WTC11 (cell line): ENCODE measurements around the gene SALL1. TPM values are rescaled to one million over a fixed set of nuclear protein-coding genes. Genes with fewer than 3 reads are reported as not detected.

ENCODE experiments used
- ATAC-seq: fragments of 200-7000 bp; cut with Tn5 transposase; 2 replicates; pipeline ENCODE4 v1.10.0; 2021; ENCODE audit warnings: mild to moderate bottlenecking, moderate library complexity
- CTCF ChIA-PET: fragments of 300-600 bp; sonication (Branson Sonifier 250); formaldehyde crosslinking; loops from one replicate; lab custom pipeline; 2021; ENCODE audit warnings: antibody characterized with exemption; lab: Charles Lee
- POLR2A ChIA-PET: fragments of 350-600 bp; sonication (Branson Sonifier 250); formaldehyde crosslinking; loops from one replicate; lab custom pipeline; 2021; ENCODE audit warnings: antibody characterized with exemption; lab: Charles Lee
- DNase-seq: peaks from one replicate; pipeline ENCODE4 v3.0.0; 2021; ENCODE audit warnings: low spot score
- H3K27ac Mint-ChIP-seq: 2 replicates; pipeline ENCODE4 v1.8.0; 2021; ENCODE audit warnings: mixed read lengths
- H3K27me3 Mint-ChIP-seq: 2 replicates; pipeline ENCODE4 v1.8.0; 2021; ENCODE audit warnings: low read depth, mild to moderate bottlenecking, moderate library complexity, mixed read lengths
- H3K36me3 Mint-ChIP-seq: 2 replicates; pipeline ENCODE4 v1.8.0; 2021; ENCODE audit warnings: mixed read lengths
- H3K4me1 Mint-ChIP-seq: 2 replicates; pipeline ENCODE4 v1.8.0; 2022; ENCODE audit warnings: mixed read lengths
- H3K4me3 Mint-ChIP-seq: 2 replicates; pipeline ENCODE4 v1.8.0; 2021; ENCODE audit warnings: mild to moderate bottlenecking, moderate library complexity, mixed read lengths
- H3K9me3 Mint-ChIP-seq: 2 replicates; pipeline ENCODE4 v1.8.0; 2021; ENCODE audit warnings: mixed read lengths
- ATF6 ChIP-seq: sonication (generic); formaldehyde crosslinking; IDR thresholded peaks from 2 replicates; pipeline ENCODE4 v1.8.1; 2023; ENCODE audit warnings: mild to moderate bottlenecking, missing genetic modification reagents
- ELF4 ChIP-seq: sonication (generic); formaldehyde crosslinking; IDR thresholded peaks from 2 replicates; pipeline ENCODE4 v1.8.1; 2022; ENCODE audit warnings: low read depth, mild to moderate bottlenecking, moderate library complexity, missing genetic modification reagents
- HMGA2 ChIP-seq: fragments of 250-450 bp; sonication (Bioruptor Pico); IDR thresholded peaks from 2 replicates; pipeline ENCODE4 v1.4.0; 2021; ENCODE audit warnings: mild to moderate bottlenecking, moderate library complexity
- MAX ChIP-seq: sonication (generic); formaldehyde crosslinking; IDR thresholded peaks from 2 replicates; pipeline ENCODE4 v1.8.0; 2022; ENCODE audit warnings: mild to moderate bottlenecking, missing genetic modification reagents
- NFE2L1 ChIP-seq: sonication (generic); formaldehyde crosslinking; IDR thresholded peaks from 2 replicates; pipeline ENCODE4 v1.8.1; 2023; ENCODE audit warnings: missing genetic modification reagents
- NR2C2 ChIP-seq: sonication (generic); formaldehyde crosslinking; IDR thresholded peaks from 2 replicates; pipeline ENCODE4 v1.8.0; 2022; ENCODE audit warnings: mild to moderate bottlenecking, missing genetic modification reagents
- PRRX2 ChIP-seq: fragments of 250-450 bp; sonication (Bioruptor Pico); IDR thresholded peaks from 2 replicates; pipeline ENCODE4 v1.8.0; 2021; ENCODE audit warnings: mild to moderate bottlenecking
- RELA ChIP-seq: sonication (generic); formaldehyde crosslinking; IDR thresholded peaks from 2 replicates; pipeline ENCODE4 v1.8.1; 2022; ENCODE audit warnings: missing genetic modification reagents, mild to moderate bottlenecking, borderline replicate concordance
- SP1 ChIP-seq: sonication (generic); formaldehyde crosslinking; conservative IDR thresholded peaks from 2 replicates; pipeline ENCODE4 v1.8.1; 2022; ENCODE audit warnings: missing genetic modification reagents
- TEAD1 ChIP-seq: sonication (generic); formaldehyde crosslinking; IDR thresholded peaks from 2 replicates; pipeline ENCODE4 v1.8.0; 2022; ENCODE audit warnings: mild to moderate bottlenecking, missing genetic modification reagents
- USF1 ChIP-seq: sonication (generic); formaldehyde crosslinking; IDR thresholded peaks from 2 replicates; pipeline ENCODE4 v1.8.0; 2022; ENCODE audit warnings: mild to moderate bottlenecking, missing genetic modification reagents
- ZBTB43 ChIP-seq: sonication (generic); formaldehyde crosslinking; IDR thresholded peaks from 2 replicates; pipeline ENCODE4 v1.8.1; 2023; ENCODE audit warnings: mild to moderate bottlenecking, missing genetic modification reagents
- ZNF281 ChIP-seq: sonication (generic); formaldehyde crosslinking; IDR thresholded peaks from 2 replicates; pipeline ENCODE4 v1.8.0; 2023; ENCODE audit warnings: mild to moderate bottlenecking, missing genetic modification reagents
- ZNF396 ChIP-seq: fragments of 250-450 bp; sonication (Bioruptor Pico); IDR thresholded peaks from 2 replicates; pipeline ENCODE4 v1.8.0; 2021; ENCODE audit warnings: mild to moderate bottlenecking, moderate library complexity, borderline replicate concordance
- ZNF416 ChIP-seq: fragments of 250-450 bp; sonication (Bioruptor Pico); IDR thresholded peaks from 2 replicates; pipeline ENCODE4 v1.9.0; 2021; ENCODE audit warnings: mild to moderate bottlenecking, inconsistent platforms
- ZNF423 ChIP-seq: fragments of 250-450 bp; sonication (Bioruptor Pico); IDR thresholded peaks from 2 replicates; pipeline ENCODE4 v2.1.2; 2022; ENCODE audit warnings: mild to moderate bottlenecking, moderate library complexity
- ZNF425 ChIP-seq: fragments of 250-450 bp; sonication (Bioruptor Pico); conservative IDR thresholded peaks from 2 replicates; pipeline ENCODE4 v1.9.0; 2021; ENCODE audit warnings: mild to moderate bottlenecking
- ZNF532 ChIP-seq: fragments of 250-450 bp; sonication (Bioruptor Pico); IDR thresholded peaks from 2 replicates; pipeline ENCODE4 v1.9.0; 2021; ENCODE audit warnings: mild to moderate bottlenecking, borderline replicate concordance
- total RNA-seq: library from RNA; stranded (reverse); gene quantifications from 3 replicates; pipeline ENCODE4 v1.2.3, GENCODE V29; 2021

Gene SALL1
- total RNA-seq, 1 experiment from 2014 or later = 63.9 TPM

GRCh38 chr16:51106535-51106934, 44.5 kb downstream of the SALL1 start (continued):
- TF ChIP-seq ZNF423 (CRISPR knock-in tag) = no peak

GRCh38 chr16:51103590-51103989, 47.5 kb downstream of the SALL1 start:
- POLR2A ChIA-PET = no interaction called here
- H3K27ac Mint-ChIP-seq = no peak overlapping the region
- H3K9me3 Mint-ChIP-seq = peaks cover 11% of the 10 kb centered on the region
- no peaks in the 10 kb centered on the region for H3K36me3 Mint-ChIP-seq
- peaks cover 8% of the 10 kb centered on the region for H3K4me1 Mint-ChIP-seq
- TF ChIP-seq ZNF281 (CRISPR knock-in tag) (no peak), ELF4 (CRISPR knock-in tag) (no peak), RELA (CRISPR knock-in tag) (no peak), NFE2L1 (CRISPR knock-in tag) (no peak), SP1 (CRISPR knock-in tag) (no peak), ZBTB43 (CRISPR knock-in tag) (no peak), ZNF396 (CRISPR knock-in tag) (no peak), TEAD1 (no peak), ZNF425 (CRISPR knock-in tag) (no peak), ZNF532 (CRISPR knock-in tag) (no peak), ATF6 (CRISPR knock-in tag) (no peak), MAX (CRISPR knock-in tag) (no peak), ZNF416 (CRISPR knock-in tag) (no peak), PRRX2 (CRISPR knock-in tag) (no peak), USF1 (no peak), HMGA2 (CRISPR knock-in tag) (no peak), NR2C2 (CRISPR knock-in tag) (no peak)
- CTCF ChIA-PET = no interaction called here
- H3K27me3 Mint-ChIP-seq = peaks cover 3% of the 10 kb centered on the region
- no peak for DNase-seq
- no peak for ATAC-seq
- H3K4me3 Mint-ChIP-seq = no peak overlapping the region
